Measurements from ENCODE around the gene LANCL3.
"Not testable (repeated sequence)": the region's sequence is repeated elsewhere in the genome, so short reads cannot be mapped to it uniquely, and the experiment has no call there.

Gene LANCL3

DNA sequence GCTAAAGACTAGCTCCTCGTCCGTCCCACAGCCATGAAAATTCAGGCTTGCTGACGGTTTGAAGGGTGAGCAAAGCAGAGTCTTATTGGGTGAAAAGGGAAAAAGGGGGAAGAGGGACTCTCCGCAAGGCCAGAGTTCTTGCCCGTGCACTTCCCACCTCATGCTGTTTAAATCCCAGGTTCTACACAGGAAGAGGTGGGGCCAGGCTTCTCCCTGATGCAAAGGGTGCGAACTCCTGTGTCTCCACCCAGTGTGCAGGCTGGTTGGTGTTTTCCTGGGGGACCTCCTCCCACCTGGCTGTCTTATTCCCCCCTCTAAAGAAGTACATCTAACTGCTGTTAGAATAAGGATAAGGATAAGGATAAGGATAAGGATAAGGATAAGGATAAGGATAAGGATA lies 18.0 kb upstream of the LANCL3 start:
- H3K27me3 ChIP-seq (ENCODE audit: insufficient read depth, low read length, poor library complexity, severe bottlenecking) = no peaks in the 10 kb centered on the region
- no peaks in the 10 kb centered on the region for H3K79me2 ChIP-seq (ENCODE audit: insufficient read depth, low read length)
- H3F3A ChIP-seq (ENCODE audit: low read depth) = no peaks in the 10 kb centered on the region
- no peaks in the 10 kb centered on the region for H3K9me2 ChIP-seq (replicated peaks; ENCODE audit: low read depth, low read length)
- no peaks in the 10 kb centered on the region for H3K9me3 ChIP-seq (ENCODE audit: insufficient read depth, low read depth, low read length)
- TF ChIP-seq, protein P1, sequence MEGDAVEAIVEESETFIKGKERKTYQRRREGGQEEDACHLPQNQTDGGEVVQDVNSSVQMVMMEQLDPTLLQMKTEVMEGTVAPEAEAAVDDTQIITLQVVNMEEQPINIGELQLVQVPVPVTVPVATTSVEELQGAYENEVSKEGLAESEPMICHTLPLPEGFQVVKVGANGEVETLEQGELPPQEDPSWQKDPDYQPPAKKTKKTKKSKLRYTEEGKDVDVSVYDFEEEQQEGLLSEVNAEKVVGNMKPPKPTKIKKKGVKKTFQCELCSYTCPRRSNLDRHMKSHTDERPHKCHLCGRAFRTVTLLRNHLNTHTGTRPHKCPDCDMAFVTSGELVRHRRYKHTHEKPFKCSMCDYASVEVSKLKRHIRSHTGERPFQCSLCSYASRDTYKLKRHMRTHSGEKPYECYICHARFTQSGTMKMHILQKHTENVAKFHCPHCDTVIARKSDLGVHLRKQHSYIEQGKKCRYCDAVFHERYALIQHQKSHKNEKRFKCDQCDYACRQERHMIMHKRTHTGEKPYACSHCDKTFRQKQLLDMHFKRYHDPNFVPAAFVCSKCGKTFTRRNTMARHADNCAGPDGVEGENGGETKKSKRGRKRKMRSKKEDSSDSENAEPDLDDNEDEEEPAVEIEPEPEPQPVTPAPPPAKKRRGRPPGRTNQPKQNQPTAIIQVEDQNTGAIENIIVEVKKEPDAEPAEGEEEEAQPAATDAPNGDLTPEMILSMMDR (conservative IDR thresholded peaks at IDR 0.05; ENCODE audit: low read length) = no peak
- TF ChIP-seq EZH2phosphoT487 (IDR thresholded peaks at IDR 0.05; ENCODE audit: borderline replicate concordance) = no peak
- H3K9ac ChIP-seq (ENCODE audit: low read depth, low read length, poor library complexity, severe bottlenecking) = no peak overlapping the region
- H3K4me1 ChIP-seq (ENCODE audit: insufficient read depth, low read length, poor library complexity, severe bottlenecking) = no peaks in the 10 kb centered on the region
- no peak overlapping the region for H3K4me2 ChIP-seq (ENCODE audit: low read depth, low read length, poor library complexity, severe bottlenecking)
- H3K36me3 ChIP-seq (ENCODE audit: insufficient read depth, low read length) = no peaks in the 10 kb centered on the region
- no peak overlapping the region for H2AFZ ChIP-seq (ENCODE audit: low read length)
- no peak overlapping the region for H3K4me3 ChIP-seq (ENCODE audit: low read length, poor library complexity, severe bottlenecking)
- no peaks in the 10 kb centered on the region for H4K20me1 ChIP-seq (ENCODE audit: insufficient read depth, low read length, poor library complexity, severe bottlenecking)

DNA sequence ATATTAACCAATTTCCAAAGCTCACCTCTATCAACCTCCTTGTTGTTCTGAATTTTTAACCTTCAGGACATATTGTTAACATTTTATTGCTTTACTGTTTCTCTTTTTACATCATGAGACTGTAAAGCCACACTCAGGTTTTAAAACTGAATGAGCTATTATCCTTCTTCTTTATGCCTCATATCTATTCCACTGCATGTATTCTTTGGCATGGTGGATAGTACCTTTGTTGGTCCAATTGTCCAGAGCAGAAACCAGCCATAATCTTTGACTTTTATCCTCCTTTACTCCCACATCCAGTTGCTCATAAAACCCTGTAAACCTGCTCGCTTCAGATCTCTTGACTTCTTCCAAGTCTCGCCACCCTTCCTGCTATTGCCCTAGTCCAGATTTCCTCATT lies 6.2 kb upstream of the LANCL3 start:
- not testable (repeated sequence) for H3K79me2 ChIP-seq (ENCODE audit: insufficient read depth, low read length); H4K20me1 ChIP-seq (ENCODE audit: insufficient read depth, low read length, poor library complexity, severe bottlenecking); H2AFZ ChIP-seq (ENCODE audit: low read length); H3K9me3 ChIP-seq (ENCODE audit: insufficient read depth, low read depth, low read length); H3K9ac ChIP-seq (ENCODE audit: low read depth, low read length, poor library complexity, severe bottlenecking); H3K27me3 ChIP-seq (ENCODE audit: insufficient read depth, low read length, poor library complexity, severe bottlenecking); H3K4me1 ChIP-seq (ENCODE audit: insufficient read depth, low read length, poor library complexity, severe bottlenecking); H3K9me2 ChIP-seq (replicated peaks; ENCODE audit: low read depth, low read length); H3K36me3 ChIP-seq (ENCODE audit: insufficient read depth, low read length); H3K4me3 ChIP-seq (ENCODE audit: low read length, poor library complexity, severe bottlenecking); H3F3A ChIP-seq (ENCODE audit: low read depth); H3K4me2 ChIP-seq (ENCODE audit: low read depth, low read length, poor library complexity, severe bottlenecking)

DNA sequence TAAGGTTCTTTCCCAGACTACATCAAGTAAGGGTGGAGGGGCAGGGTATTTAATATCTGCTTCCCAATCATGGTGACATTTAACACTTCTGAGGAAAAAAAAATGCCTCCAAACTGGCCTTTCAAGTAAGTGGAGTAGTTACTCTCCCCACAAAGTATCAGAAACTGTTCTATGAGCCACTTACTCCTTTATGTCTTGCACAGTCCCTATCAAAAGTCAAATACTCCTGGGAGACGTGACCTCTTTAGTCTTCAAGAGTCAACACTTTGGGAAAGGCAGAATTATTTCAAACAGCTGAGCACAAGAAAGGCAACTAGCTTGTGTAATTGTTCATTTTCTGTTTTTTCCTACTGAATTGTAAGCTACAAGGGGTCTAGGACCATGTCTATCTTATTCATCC lies 1.1 kb upstream of the LANCL3 start:
- H3K9me2 ChIP-seq (replicated peaks; ENCODE audit: low read depth, low read length); H3K4me2 ChIP-seq (ENCODE audit: low read depth, low read length, poor library complexity, severe bottlenecking); H3K79me2 ChIP-seq (ENCODE audit: insufficient read depth, low read length); H3K4me1 ChIP-seq (ENCODE audit: insufficient read depth, low read length, poor library complexity, severe bottlenecking); H3K9ac ChIP-seq (ENCODE audit: low read depth, low read length, poor library complexity, severe bottlenecking); H3K27me3 ChIP-seq (ENCODE audit: insufficient read depth, low read length, poor library complexity, severe bottlenecking); H4K20me1 ChIP-seq (ENCODE audit: insufficient read depth, low read length, poor library complexity, severe bottlenecking); H3F3A ChIP-seq (ENCODE audit: low read depth); H3K4me3 ChIP-seq (ENCODE audit: low read length, poor library complexity, severe bottlenecking); H3K36me3 ChIP-seq (ENCODE audit: insufficient read depth, low read length); H3K9me3 ChIP-seq (ENCODE audit: insufficient read depth, low read depth, low read length); H2AFZ ChIP-seq (ENCODE audit: low read length): not testable (repeated sequence)

DNA sequence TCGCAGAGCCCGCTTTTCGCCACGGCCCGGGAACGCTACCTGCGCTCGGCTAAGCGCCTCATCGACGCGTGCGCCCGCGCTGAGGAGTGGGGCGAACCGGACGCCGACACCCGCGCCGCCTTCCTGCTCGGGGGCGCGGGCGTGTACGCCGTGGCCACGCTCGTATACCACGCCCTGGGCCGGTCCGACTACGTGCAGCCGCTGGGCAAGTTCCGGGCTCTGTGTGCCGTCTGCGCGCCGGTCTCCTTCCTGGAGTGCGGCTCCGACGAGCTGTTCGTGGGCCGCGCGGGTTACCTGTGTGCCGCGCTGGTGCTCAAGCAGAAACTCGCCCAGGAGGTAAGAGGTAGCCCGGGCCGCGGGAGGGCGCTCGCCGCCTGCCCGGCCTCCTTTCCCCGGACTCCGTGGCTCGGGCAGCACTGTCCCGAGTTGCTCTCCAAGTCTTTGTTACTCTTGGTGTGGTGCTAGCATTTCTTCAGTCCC lies 687 bp downstream of the LANCL3 start:
- H3K79me2 ChIP-seq (ENCODE audit: insufficient read depth, low read length); H3K9me3 ChIP-seq (ENCODE audit: insufficient read depth, low read depth, low read length); H3K9me2 ChIP-seq (replicated peaks; ENCODE audit: low read depth, low read length); H3F3A ChIP-seq (ENCODE audit: low read depth); H4K20me1 ChIP-seq (ENCODE audit: insufficient read depth, low read length, poor library complexity, severe bottlenecking); H3K27me3 ChIP-seq (ENCODE audit: insufficient read depth, low read length, poor library complexity, severe bottlenecking); H3K4me1 ChIP-seq (ENCODE audit: insufficient read depth, low read length, poor library complexity, severe bottlenecking); H3K36me3 ChIP-seq (ENCODE audit: insufficient read depth, low read length): not testable (repeated sequence)
- Histone ChIP-seq H3K9ac (ENCODE audit: low read depth, low read length, poor library complexity, severe bottlenecking) (peak overlapping the region; percentile 70), H3K4me3 (ENCODE audit: low read length, poor library complexity, severe bottlenecking) (peak overlapping the region; percentile 72), H3K4me2 (ENCODE audit: low read depth, low read length, poor library complexity, severe bottlenecking) (peak overlapping the region; percentile 75), H2AFZ (ENCODE audit: low read length) (peak overlapping the region; percentile 88)
- TF ChIP-seq, protein P1 (conservative IDR thresholded peaks at IDR 0.05; ENCODE audit: low read length) = peak; percentile 47

DNA sequence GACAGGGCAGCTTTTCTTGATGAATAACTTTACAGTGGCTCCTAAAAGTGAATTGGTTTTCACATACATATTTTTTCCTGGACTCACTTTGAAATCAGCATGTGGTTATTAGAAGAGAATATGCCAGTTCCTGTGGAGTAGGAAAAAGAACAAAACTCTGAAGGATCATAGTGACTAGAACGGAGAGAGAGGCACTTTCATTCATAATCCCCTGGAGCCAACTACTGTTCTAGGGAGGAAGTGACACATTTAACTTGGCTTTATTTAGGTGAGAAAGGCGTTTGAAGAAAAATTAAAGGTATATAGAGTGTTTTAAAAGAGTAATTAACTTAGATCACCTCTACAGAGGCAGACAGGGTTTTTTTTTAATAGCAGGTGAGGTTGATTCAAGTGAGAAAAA lies 1.7 kb downstream of the LANCL3 start:
- peak overlapping the region; percentile 88; the same call in 1 of the 2 replicates for H2AFZ ChIP-seq (ENCODE audit: low read length)
- H3F3A ChIP-seq (ENCODE audit: low read depth); H3K36me3 ChIP-seq (ENCODE audit: insufficient read depth, low read length); H3K9me3 ChIP-seq (ENCODE audit: insufficient read depth, low read depth, low read length); H3K27me3 ChIP-seq (ENCODE audit: insufficient read depth, low read length, poor library complexity, severe bottlenecking); H3K9me2 ChIP-seq (replicated peaks; ENCODE audit: low read depth, low read length); H3K79me2 ChIP-seq (ENCODE audit: insufficient read depth, low read length); H3K4me1 ChIP-seq (ENCODE audit: insufficient read depth, low read length, poor library complexity, severe bottlenecking); H4K20me1 ChIP-seq (ENCODE audit: insufficient read depth, low read length, poor library complexity, severe bottlenecking): not testable (repeated sequence)
- peak overlapping the region; percentile 75 for H3K4me2 ChIP-seq (ENCODE audit: low read depth, low read length, poor library complexity, severe bottlenecking)
- peak overlapping the region; percentile 72 for H3K4me3 ChIP-seq (ENCODE audit: low read length, poor library complexity, severe bottlenecking)
- peak overlapping the region; percentile 70 for H3K9ac ChIP-seq (ENCODE audit: low read depth, low read length, poor library complexity, severe bottlenecking)
